ENCODE data around the gene BRPF1. TPM values are rescaled to one million over a fixed set of nuclear protein-coding genes. Genes with fewer than 3 reads are reported as not detected.

The BRPF1 gene
- polyA plus RNA-seq, 1 donor from 2014 or later = 14.9 TPM

DNA sequence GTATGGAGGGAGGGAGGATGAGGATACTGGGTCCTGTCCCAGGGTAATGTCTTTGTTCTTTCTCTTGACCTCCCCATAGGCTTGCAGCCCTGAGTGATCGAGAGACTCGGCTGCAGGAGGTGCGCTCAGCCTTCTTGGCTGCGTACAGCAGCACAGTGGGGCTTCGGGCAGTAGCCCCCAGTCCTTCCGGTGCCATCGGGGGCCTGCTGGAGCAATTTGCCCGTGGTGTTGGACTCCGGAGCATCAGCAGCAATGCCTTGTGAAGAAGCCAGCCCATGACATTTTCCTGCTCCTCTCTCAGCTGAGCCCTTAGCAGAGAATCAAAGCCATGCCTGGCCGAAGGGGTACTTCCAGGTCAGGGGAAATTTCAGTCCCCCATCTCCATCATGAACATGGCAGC is 29.8 kb upstream of the BRPF1 start:
- Histone ChIP-seq H3K9me3 (ENCODE audit: low read length) (no peaks in the 10 kb centered on the region), H3K9ac (ENCODE audit: low read length) (no peak overlapping the region), H2AFZ (ENCODE audit: low read depth, low read length) (no peak overlapping the region), H3K9me2 (ENCODE audit: insufficient read depth, low read length) (no peaks in the 10 kb centered on the region), H3K27ac (ENCODE audit: low read length) (no peak overlapping the region), H3K4me3 (ENCODE audit: low read length) (no peak overlapping the region), H3K79me2 (replicated peaks; ENCODE audit: insufficient read depth, low read length) (no peaks in the 10 kb centered on the region), H3K27me3 (ENCODE audit: insufficient read depth, low read depth, low read length) (peaks cover 34% of the 10 kb centered on the region), H3K4me2 (ENCODE audit: low read length) (no peak overlapping the region), H3K36me3 (ENCODE audit: insufficient read depth, low read length) (no peaks in the 10 kb centered on the region), H3F3A (ENCODE audit: insufficient read depth, low read length, poor library complexity, severe bottlenecking) (no peaks in the 10 kb centered on the region), H4K20me1 (ENCODE audit: insufficient read depth) (no peaks in the 10 kb centered on the region)
- no peak for TF ChIP-seq SMC3 (conservative IDR thresholded peaks at IDR 0.05; ENCODE audit: poor library complexity)
- TF ChIP-seq, protein P1, sequence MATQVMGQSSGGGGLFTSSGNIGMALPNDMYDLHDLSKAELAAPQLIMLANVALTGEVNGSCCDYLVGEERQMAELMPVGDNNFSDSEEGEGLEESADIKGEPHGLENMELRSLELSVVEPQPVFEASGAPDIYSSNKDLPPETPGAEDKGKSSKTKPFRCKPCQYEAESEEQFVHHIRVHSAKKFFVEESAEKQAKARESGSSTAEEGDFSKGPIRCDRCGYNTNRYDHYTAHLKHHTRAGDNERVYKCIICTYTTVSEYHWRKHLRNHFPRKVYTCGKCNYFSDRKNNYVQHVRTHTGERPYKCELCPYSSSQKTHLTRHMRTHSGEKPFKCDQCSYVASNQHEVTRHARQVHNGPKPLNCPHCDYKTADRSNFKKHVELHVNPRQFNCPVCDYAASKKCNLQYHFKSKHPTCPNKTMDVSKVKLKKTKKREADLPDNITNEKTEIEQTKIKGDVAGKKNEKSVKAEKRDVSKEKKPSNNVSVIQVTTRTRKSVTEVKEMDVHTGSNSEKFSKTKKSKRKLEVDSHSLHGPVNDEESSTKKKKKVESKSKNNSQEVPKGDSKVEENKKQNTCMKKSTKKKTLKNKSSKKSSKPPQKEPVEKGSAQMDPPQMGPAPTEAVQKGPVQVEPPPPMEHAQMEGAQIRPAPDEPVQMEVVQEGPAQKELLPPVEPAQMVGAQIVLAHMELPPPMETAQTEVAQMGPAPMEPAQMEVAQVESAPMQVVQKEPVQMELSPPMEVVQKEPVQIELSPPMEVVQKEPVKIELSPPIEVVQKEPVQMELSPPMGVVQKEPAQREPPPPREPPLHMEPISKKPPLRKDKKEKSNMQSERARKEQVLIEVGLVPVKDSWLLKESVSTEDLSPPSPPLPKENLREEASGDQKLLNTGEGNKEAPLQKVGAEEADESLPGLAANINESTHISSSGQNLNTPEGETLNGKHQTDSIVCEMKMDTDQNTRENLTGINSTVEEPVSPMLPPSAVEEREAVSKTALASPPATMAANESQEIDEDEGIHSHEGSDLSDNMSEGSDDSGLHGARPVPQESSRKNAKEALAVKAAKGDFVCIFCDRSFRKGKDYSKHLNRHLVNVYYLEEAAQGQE (IDR thresholded peaks at IDR 0.05; ENCODE audit: borderline replicate concordance) = no peak
- no peak for TF ChIP-seq EZH2 (IDR thresholded peaks at IDR 0.05; ENCODE audit: borderline replicate concordance, insufficient read depth, low read length, poor library complexity, severe bottlenecking)
- no peak for TF ChIP-seq MXI1 (conservative IDR thresholded peaks at IDR 0.05; ENCODE audit: poor library complexity, severe bottlenecking)
- no peak for TF ChIP-seq TAF1 (IDR thresholded peaks at IDR 0.05; ENCODE audit: low read depth)
- TF ChIP-seq RAD21 (conservative IDR thresholded peaks at IDR 0.05) = no peak
- TF ChIP-seq POLR2AphosphoS5 (IDR thresholded peaks at IDR 0.05) = no peak
- TF ChIP-seq, protein P2, sequence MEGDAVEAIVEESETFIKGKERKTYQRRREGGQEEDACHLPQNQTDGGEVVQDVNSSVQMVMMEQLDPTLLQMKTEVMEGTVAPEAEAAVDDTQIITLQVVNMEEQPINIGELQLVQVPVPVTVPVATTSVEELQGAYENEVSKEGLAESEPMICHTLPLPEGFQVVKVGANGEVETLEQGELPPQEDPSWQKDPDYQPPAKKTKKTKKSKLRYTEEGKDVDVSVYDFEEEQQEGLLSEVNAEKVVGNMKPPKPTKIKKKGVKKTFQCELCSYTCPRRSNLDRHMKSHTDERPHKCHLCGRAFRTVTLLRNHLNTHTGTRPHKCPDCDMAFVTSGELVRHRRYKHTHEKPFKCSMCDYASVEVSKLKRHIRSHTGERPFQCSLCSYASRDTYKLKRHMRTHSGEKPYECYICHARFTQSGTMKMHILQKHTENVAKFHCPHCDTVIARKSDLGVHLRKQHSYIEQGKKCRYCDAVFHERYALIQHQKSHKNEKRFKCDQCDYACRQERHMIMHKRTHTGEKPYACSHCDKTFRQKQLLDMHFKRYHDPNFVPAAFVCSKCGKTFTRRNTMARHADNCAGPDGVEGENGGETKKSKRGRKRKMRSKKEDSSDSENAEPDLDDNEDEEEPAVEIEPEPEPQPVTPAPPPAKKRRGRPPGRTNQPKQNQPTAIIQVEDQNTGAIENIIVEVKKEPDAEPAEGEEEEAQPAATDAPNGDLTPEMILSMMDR (IDR thresholded peaks at IDR 0.05; ENCODE audit: poor library complexity, severe bottlenecking) = no peak
- TF ChIP-seq EP300 (conservative IDR thresholded peaks at IDR 0.05; ENCODE audit: poor library complexity, severe bottlenecking) = no peak

DNA sequence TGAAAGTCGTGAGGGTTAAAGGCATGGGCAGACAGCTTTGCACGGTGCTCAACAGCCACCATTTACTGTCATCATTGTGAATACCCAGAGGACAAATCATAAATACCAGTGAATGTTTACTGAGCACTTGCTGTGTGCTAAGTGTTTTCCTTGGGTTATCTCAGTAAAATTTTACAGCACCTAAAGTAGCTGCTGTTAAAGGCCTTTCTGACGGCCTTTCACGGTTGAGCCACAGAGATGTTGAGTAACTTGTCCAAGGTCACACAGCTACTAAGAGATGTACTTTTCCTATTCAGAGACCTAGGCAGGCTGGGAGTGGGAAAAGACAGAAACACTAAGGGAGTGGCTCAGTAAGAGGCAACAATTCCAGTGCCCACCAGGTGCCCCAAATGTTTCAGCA is 28.3 kb upstream of the BRPF1 start:
- Histone ChIP-seq H3K9ac (ENCODE audit: low read length) (no peak overlapping the region), H3K9me2 (ENCODE audit: insufficient read depth, low read length) (no peaks in the 10 kb centered on the region), H4K20me1 (ENCODE audit: insufficient read depth) (no peaks in the 10 kb centered on the region), H3F3A (ENCODE audit: insufficient read depth, low read length, poor library complexity, severe bottlenecking) (no peaks in the 10 kb centered on the region), H3K4me2 (ENCODE audit: low read length) (no peak overlapping the region), H3K27me3 (ENCODE audit: insufficient read depth, low read depth, low read length) (peaks cover 34% of the 10 kb centered on the region), H3K79me2 (replicated peaks; ENCODE audit: insufficient read depth, low read length) (no peaks in the 10 kb centered on the region), H3K4me3 (ENCODE audit: low read length) (peak overlapping the region; percentile 60), H3K36me3 (ENCODE audit: insufficient read depth, low read length) (no peaks in the 10 kb centered on the region), H3K27ac (ENCODE audit: low read length) (no peak overlapping the region), H3K9me3 (ENCODE audit: low read length) (no peaks in the 10 kb centered on the region), H2AFZ (ENCODE audit: low read depth, low read length) (no peak overlapping the region)
- TF ChIP-seq TAF1 (IDR thresholded peaks at IDR 0.05; ENCODE audit: low read depth) (no peak), EZH2 (IDR thresholded peaks at IDR 0.05; ENCODE audit: borderline replicate concordance, insufficient read depth, low read length, poor library complexity, severe bottlenecking) (no peak), RAD21 (conservative IDR thresholded peaks at IDR 0.05) (no peak), SMC3 (conservative IDR thresholded peaks at IDR 0.05; ENCODE audit: poor library complexity) (no peak)
- TF ChIP-seq, protein P1 (IDR thresholded peaks at IDR 0.05; ENCODE audit: borderline replicate concordance) = no peak
- TF ChIP-seq, protein P2 (IDR thresholded peaks at IDR 0.05; ENCODE audit: poor library complexity, severe bottlenecking) = no peak
